Astrocyte (in vitro differentiated cells and primary cell): ENCODE results near the gene SH3BGRL2.

Source experiments
- EZH2 ChIP-seq: IDR thresholded peaks from 2 replicates; pipeline ENCODE4 v1.6.1; 2012; ENCODE audit warnings: mild to moderate bottlenecking, low read length, inconsistent platforms; ENCODE audit not compliant: insufficient read depth
- TF ChIP-seq, protein P1 (sequence below): IDR thresholded peaks from 2 replicates; pipeline ENCODE4 v1.5.1; 2011; ENCODE audit warnings: low read depth, mild to moderate bottlenecking, inconsistent platforms, low read length, moderate library complexity; ENCODE audit not compliant: insufficient read depth

- TF ChIP-seq, protein P1, sequence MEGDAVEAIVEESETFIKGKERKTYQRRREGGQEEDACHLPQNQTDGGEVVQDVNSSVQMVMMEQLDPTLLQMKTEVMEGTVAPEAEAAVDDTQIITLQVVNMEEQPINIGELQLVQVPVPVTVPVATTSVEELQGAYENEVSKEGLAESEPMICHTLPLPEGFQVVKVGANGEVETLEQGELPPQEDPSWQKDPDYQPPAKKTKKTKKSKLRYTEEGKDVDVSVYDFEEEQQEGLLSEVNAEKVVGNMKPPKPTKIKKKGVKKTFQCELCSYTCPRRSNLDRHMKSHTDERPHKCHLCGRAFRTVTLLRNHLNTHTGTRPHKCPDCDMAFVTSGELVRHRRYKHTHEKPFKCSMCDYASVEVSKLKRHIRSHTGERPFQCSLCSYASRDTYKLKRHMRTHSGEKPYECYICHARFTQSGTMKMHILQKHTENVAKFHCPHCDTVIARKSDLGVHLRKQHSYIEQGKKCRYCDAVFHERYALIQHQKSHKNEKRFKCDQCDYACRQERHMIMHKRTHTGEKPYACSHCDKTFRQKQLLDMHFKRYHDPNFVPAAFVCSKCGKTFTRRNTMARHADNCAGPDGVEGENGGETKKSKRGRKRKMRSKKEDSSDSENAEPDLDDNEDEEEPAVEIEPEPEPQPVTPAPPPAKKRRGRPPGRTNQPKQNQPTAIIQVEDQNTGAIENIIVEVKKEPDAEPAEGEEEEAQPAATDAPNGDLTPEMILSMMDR, result no peak
- TF ChIP-seq EZH2, result no peak
These were observed 31.3 kb upstream of the SH3BGRL2 start for GRCh38 chr6:79599725-79600259.
